Activated CD8-positive, alpha-beta memory T cell treated with anti-CD3 and anti-CD28 coated beads for 24 hours (primary cell): ENCODE measurements around the gene FAM217B.

Experiments
- DNase-seq: peaks from one replicate; pipeline ENCODE4 v3.0.0-alpha.2; 2020

FAM217B gene

GRCh38 chr20:59977086-59977485, 36.9 kb downstream of the FAM217B start:
- no peak for DNase-seq

GRCh38 chr20:59983076-59983475, 42.9 kb downstream of the FAM217B start:
- no peak for DNase-seq

- no peak for DNase-seq
Observed at GRCh38 chr20:59984541-59984940, 44.4 kb downstream of the FAM217B start.

GRCh38 chr20:59985164-59985563, 45.0 kb downstream of the FAM217B start:
- DNase-seq: no peak

GRCh38 chr20:59985864-59986263, 45.7 kb downstream of the FAM217B start:
- DNase-seq: no peak

- DNase-seq: no peak
Observed at GRCh38 chr20:59987135-59987534, 46.9 kb downstream of the FAM217B start.

- DNase-seq: no peak
Observed at GRCh38 chr20:59988141-59988540, 48.0 kb downstream of the FAM217B start.

- DNase-seq: no peak
Observed at GRCh38 chr20:59992526-59993084, 52.4 kb downstream of the FAM217B start.

GRCh38 chr20:59993736-59994430, 53.7 kb downstream of the FAM217B start:
- DNase-seq: no peak

- no peak for DNase-seq
Observed at GRCh38 chr20:59994697-59995122, 54.5 kb downstream of the FAM217B start.

GRCh38 chr20:59996108-59996507, 55.9 kb downstream of the FAM217B start:
- no peak for DNase-seq

- DNase-seq: no peak
Observed at GRCh38 chr20:59997896-59998295, 57.7 kb downstream of the FAM217B start.
